Measurements from ENCODE around the gene PCID2. TPM values are rescaled to one million over a fixed set of nuclear protein-coding genes. Genes with fewer than 3 reads are reported as not detected.

The PCID2 gene
- total RNA-seq, 1 experiment from 2014 or later, result 63.4 TPM

DNA sequence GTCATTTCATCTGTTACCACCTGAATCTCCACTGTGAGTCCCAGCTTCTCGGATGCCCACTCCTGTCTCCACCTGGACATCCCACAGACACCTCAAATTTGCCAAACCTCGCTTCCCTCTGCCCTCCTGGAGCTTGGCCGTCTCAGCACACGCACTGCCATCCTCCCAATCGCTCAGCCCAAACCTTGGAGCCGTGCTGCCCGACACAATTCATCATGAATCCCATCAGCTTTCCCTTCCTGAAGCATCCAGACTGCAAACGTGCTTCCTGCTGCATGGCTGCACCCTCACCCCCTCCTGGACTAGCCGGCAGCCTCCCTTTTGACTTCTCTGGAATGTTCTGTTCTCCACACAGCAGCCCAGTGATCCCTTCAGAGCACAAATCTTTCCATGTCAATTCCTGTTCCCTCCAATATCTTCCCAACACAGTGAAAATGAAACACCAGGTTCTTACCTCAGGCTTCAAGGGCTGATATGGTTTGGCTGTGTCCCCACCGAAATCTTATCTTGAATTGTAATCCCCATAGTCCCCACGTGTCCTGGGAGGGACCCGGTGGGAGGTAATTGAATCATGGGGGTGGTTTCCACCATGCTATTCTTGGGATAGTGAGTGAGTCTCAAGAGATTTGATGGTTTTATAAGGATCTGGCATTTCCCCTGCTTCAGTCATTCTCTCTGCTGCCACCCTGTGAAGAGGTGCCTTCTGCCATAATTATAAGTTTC, 51.1 kb downstream of the PCID2 start:
- ChIA-PET POLR2A (interaction anchor here (0.7 to 0.8 kb wide), 3 partner anchors 17 to 49 kb away, joined by 3 read pairs; no protein-coding TSS in a partner anchor), CTCF (interaction anchor here (0.6 to 0.9 kb wide), 2 partner anchors 15 to 41 kb away, joined by 3 to 4 read pairs; no protein-coding TSS in a partner anchor)
- no peak overlapping the region for H3K27ac Mint-ChIP-seq (ENCODE audit: low read depth, unreplicated experiment)
- H3K36me3 Mint-ChIP-seq (ENCODE audit: insufficient read depth, unreplicated experiment), result no peaks in the 10 kb centered on the region
- peaks cover 11% of the 10 kb centered on the region for H3K27me3 Mint-ChIP-seq (ENCODE audit: insufficient read depth, unreplicated experiment)
- peaks cover 6% of the 10 kb centered on the region for H3K4me1 Mint-ChIP-seq (ENCODE audit: insufficient read depth, unreplicated experiment)
- no peak for TF ChIP-seq CTCF (IDR thresholded peaks at IDR 0.05; ENCODE audit: unreplicated experiment)
- intact Hi-C loops (cut with micrococcal nuclease), result loop anchor here (10.0 kb wide), 1 partner anchor 237 kb away; no protein-coding TSS in a partner anchor
- no peak for DNase-seq (ENCODE audit: unreplicated experiment)
- no TSS peak for BruUV-seq (replicated peaks)
- H3K9me3 Mint-ChIP-seq (ENCODE audit: unreplicated experiment), result peaks cover 7% of the 10 kb centered on the region
- no peak overlapping the region for H3K4me3 Mint-ChIP-seq (ENCODE audit: unreplicated experiment)

GRCh38 chr13:113155982-113156655, 52.4 kb downstream of the PCID2 start:
- intact Hi-C loops (cut with micrococcal nuclease), result loop anchor here (10.0 kb wide), 1 partner anchor 239 kb away; no protein-coding TSS in a partner anchor
- no peak for TF ChIP-seq CTCF (IDR thresholded peaks at IDR 0.05; ENCODE audit: unreplicated experiment)
- Mint-ChIP-seq H3K4me3 (ENCODE audit: unreplicated experiment) (no peak overlapping the region), H3K27ac (ENCODE audit: low read depth, unreplicated experiment) (no peak overlapping the region), H3K9me3 (ENCODE audit: unreplicated experiment) (peaks cover 8% of the 10 kb centered on the region), H3K27me3 (ENCODE audit: insufficient read depth, unreplicated experiment) (peaks cover 5% of the 10 kb centered on the region), H3K4me1 (ENCODE audit: insufficient read depth, unreplicated experiment) (peaks cover 9% of the 10 kb centered on the region), H3K36me3 (ENCODE audit: insufficient read depth, unreplicated experiment) (no peaks in the 10 kb centered on the region)
- BruUV-seq (replicated peaks), result no TSS peak
- ChIA-PET POLR2A (interaction anchor here (0.6 to 1.5 kb wide), 2 partner anchors 20 to 141 kb away, joined by 3 read pairs; partner anchors contain the start of gene LAMP1), CTCF (interaction anchor here (0.9 kb wide), 1 partner anchor 39 kb away, joined by 4 read pairs; no protein-coding TSS in a partner anchor)
- no peak for DNase-seq (ENCODE audit: unreplicated experiment)

DNA sequence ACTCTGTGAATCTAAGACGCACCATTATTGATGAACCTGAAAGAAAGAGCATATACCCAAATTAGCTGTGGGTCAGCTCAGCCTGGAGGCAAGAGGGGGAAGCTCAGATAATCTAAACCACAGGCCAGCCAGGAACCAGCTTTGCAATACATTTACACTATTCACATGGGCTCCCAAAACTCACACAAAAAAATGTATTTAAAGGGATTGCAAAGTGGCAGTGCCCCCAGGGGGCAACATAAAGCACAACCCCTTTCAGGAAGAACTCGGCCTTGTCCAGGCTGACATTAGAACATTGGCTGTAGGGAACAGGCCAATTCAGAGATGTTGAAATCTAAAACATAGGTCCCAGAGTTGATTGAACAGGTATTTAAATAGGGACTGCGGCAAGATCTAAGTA, 53.3 kb downstream of the PCID2 start:
- ChIA-PET POLR2A (interaction anchor here (1.2 to 1.5 kb wide), 2 partner anchors 32 to 142 kb away, joined by 3 read pairs; partner anchors contain the start of gene LAMP1), CTCF (no interaction called here)
- peak overlapping the region; percentile 71 for H3K4me3 Mint-ChIP-seq (ENCODE audit: unreplicated experiment)
- no peaks in the 10 kb centered on the region for H3K27me3 Mint-ChIP-seq (ENCODE audit: insufficient read depth, unreplicated experiment)
- peaks cover 9% of the 10 kb centered on the region for H3K4me1 Mint-ChIP-seq (ENCODE audit: insufficient read depth, unreplicated experiment)
- TF ChIP-seq CTCF (IDR thresholded peaks at IDR 0.05; ENCODE audit: unreplicated experiment), result no peak
- DNase-seq (ENCODE audit: unreplicated experiment), result no peak
- no TSS peak for BruUV-seq (replicated peaks)
- no peak overlapping the region for H3K27ac Mint-ChIP-seq (ENCODE audit: low read depth, unreplicated experiment)
- H3K36me3 Mint-ChIP-seq (ENCODE audit: insufficient read depth, unreplicated experiment), result no peaks in the 10 kb centered on the region
- intact Hi-C loops (cut with micrococcal nuclease), result loop anchor here (10.0 kb wide), 1 partner anchor 240 kb away; no protein-coding TSS in a partner anchor
- H3K9me3 Mint-ChIP-seq (ENCODE audit: unreplicated experiment), result peaks cover 8% of the 10 kb centered on the region

Measured in MCF 10A (cell line).